Tibial nerve (tissue), 4 donors: ENCODE data around the gene SLC1A6. TPM values are rescaled to one million over a fixed set of nuclear protein-coding genes. Genes with fewer than 3 reads are reported as not detected.
"Not testable (repeated sequence)": the region's sequence is repeated elsewhere in the genome, so short reads cannot be mapped to it uniquely, and the experiment has no call there.

Source experiments
- DNase-seq, 2 donors: peaks; one replicate each; pipeline ENCODE4 v3.0.0-alpha.2; 2019; ENCODE audit warnings: low spot score in 2 of 2
- H3K27ac ChIP-seq, 4 donors: fragments of 200-600 bp; sonication (generic) in 3 of 4; one replicate each; pipeline ENCODE4 v1.5.1; 2017 to 2019; ENCODE audit warnings: mild to moderate bottlenecking in 1 of 4
- H3K27me3 ChIP-seq, 2 donors: fragments of 200-600 bp; sonication (generic) in 1 of 2; one replicate each; pipeline versions ENCODE4 v1.5.1 to v1.6.0; 2017 to 2019
- H3K36me3 ChIP-seq, 3 donors: fragments of 200-600 bp; sonication (generic); one replicate each; pipeline ENCODE4 v1.5.1; 2018 to 2019
- H3K4me1 ChIP-seq, 4 donors: fragments of 200-600 bp; sonication (generic) in 3 of 4; one replicate each; pipeline ENCODE4 v1.5.1; 2017 to 2019
- H3K4me3 ChIP-seq, 4 donors: fragments of 200-600 bp; sonication (generic) in 3 of 4; one replicate each; pipeline ENCODE4 v1.5.1; 2017 to 2019; ENCODE audit warnings: mild to moderate bottlenecking in 1 of 4, moderate library complexity in 1 of 4
- H3K9me3 ChIP-seq, 4 donors: fragments of 200-600 bp; sonication (generic) in 3 of 4; one replicate each; pipeline ENCODE4 v1.5.1; 2017 to 2019
- EP300 ChIP-seq, 2 donors: sonication (generic); formaldehyde crosslinking; IDR thresholded peaks; one replicate each; pipeline ENCODE4 v1.6.1; 2017; ENCODE audit warnings: antibody characterized with exemption in 2 of 2, mild to moderate bottlenecking in 1 of 2
- POLR2A ChIP-seq, 2 donors: fragments of 450-650 bp; IDR thresholded peaks; one replicate each; pipeline ENCODE4 v1.6.1; 2017; ENCODE audit warnings: antibody characterized with exemption in 2 of 2, mild to moderate bottlenecking in 2 of 2, moderate library complexity in 2 of 2
- WGBS, 2 donors: methylation state at CpG; one replicate each; pipeline ENCODE4 v1.1.5; 2018; 5-methylcytosine and 5-hydroxymethylcytosine counted together
- total RNA-seq, 4 donors: library from RNA; depleted of rRNA; stranded (reverse); fragments of >200 nt; gene quantifications; one replicate each; pipeline ENCODE4 v1.1.0, GENCODE V29; 2016
- TF ChIP-seq, protein P1 (sequence below), 5 experiments: fragments of 200-600 bp in 3 of 5; fragments of 450-650 bp in 2 of 5; sonication (generic) in 3 of 5; IDR thresholded peaks; one replicate each; pipeline ENCODE4 v1.5.1; 2016 to 2019; ENCODE audit warnings: antibody characterized with exemption in 5 of 5, mild to moderate bottlenecking in 3 of 5, moderate library complexity in 2 of 5

SLC1A6 gene
- total RNA-seq, 4 donors from 2014 or later = not detected

DNA sequence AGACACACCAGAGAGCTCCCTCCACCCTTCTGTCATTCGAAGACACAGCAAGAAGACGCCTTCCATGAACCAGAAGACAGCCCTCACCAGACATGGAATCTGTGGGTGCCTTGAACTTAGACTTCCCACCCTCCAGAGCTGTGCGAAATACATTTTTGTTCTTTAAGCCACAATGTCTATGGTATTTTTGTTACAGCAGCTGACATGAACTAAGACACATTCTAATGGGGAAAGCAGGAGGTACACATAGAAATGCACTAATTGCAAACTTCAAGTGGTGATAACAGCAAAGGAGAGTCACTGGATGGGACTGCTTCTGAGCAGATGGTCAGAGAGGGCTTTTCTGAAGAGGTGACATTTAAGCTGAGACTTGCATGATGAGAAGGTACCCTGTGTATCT lies 22.2 kb downstream of the SLC1A6 start:
- H3K4me1 ChIP-seq = no peaks in the 10 kb centered on the region
- H3K27ac ChIP-seq = no peak overlapping the region
- H3K4me3 ChIP-seq = no peak overlapping the region
- DNase-seq = no peak
- H3K36me3 ChIP-seq = no peaks in the 10 kb centered on the region
- H3K27me3 ChIP-seq = no peaks in the 10 kb centered on the region
- 81 to 95% methylated on average over 3 of the region's 3 CpGs for WGBS, 2 donors
- no peak for TF ChIP-seq POLR2A (IDR thresholded peaks at IDR 0.05)
- TF ChIP-seq, protein P1, sequence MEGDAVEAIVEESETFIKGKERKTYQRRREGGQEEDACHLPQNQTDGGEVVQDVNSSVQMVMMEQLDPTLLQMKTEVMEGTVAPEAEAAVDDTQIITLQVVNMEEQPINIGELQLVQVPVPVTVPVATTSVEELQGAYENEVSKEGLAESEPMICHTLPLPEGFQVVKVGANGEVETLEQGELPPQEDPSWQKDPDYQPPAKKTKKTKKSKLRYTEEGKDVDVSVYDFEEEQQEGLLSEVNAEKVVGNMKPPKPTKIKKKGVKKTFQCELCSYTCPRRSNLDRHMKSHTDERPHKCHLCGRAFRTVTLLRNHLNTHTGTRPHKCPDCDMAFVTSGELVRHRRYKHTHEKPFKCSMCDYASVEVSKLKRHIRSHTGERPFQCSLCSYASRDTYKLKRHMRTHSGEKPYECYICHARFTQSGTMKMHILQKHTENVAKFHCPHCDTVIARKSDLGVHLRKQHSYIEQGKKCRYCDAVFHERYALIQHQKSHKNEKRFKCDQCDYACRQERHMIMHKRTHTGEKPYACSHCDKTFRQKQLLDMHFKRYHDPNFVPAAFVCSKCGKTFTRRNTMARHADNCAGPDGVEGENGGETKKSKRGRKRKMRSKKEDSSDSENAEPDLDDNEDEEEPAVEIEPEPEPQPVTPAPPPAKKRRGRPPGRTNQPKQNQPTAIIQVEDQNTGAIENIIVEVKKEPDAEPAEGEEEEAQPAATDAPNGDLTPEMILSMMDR (IDR thresholded peaks at IDR 0.05) = no peak
- TF ChIP-seq EP300 (IDR thresholded peaks at IDR 0.05) = no peak
- peaks cover 0 to 70% (median 4%) of the 10 kb centered on the region in 4 donors for H3K9me3 ChIP-seq

GRCh38 chr19:14954071-14954655 lies 25.5 kb downstream of the SLC1A6 start:
- Histone ChIP-seq H3K4me1 (no peaks in the 10 kb centered on the region), H3K4me3 (no peak overlapping the region), H3K27ac (no peak overlapping the region), H3K9me3 (peaks cover 0 to 40% (median 1%) of the 10 kb centered on the region in 4 donors), H3K27me3 (no peaks in the 10 kb centered on the region), H3K36me3 (no peaks in the 10 kb centered on the region)
- 27 to 31% methylated on average over 19 to 24 of the region's 24 CpGs for WGBS, 2 donors
- no peak for DNase-seq
- TF ChIP-seq, protein P1 (IDR thresholded peaks at IDR 0.05) = no peak
- TF ChIP-seq POLR2A (IDR thresholded peaks at IDR 0.05) (no peak), EP300 (IDR thresholded peaks at IDR 0.05) (no peak)

DNA sequence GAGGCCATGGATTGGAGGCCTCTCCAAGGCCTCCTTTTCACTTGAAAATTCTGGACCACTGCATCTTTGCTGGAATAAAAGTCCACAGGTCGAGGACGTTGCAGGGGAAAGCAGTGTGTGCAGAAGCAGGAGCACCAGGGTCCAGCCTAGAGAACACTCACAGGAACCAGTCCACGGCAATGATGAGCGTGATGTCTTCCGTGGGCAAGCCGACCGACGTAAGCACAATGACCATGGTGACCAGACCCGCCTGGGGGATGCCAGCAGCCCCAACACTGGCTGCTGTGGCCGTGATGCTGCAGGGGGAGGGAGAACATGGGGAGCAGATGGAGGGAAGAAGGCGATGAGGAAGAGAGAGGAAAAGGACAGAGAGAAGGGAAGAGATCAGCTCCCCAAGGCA lies 26.9 kb downstream of the SLC1A6 start:
- Histone ChIP-seq H3K9me3 (peaks cover 0 to 26% (median 0%) of the 10 kb centered on the region in 4 donors), H3K27me3 (no peaks in the 10 kb centered on the region), H3K4me3 (no peak overlapping the region), H3K4me1 (no peaks in the 10 kb centered on the region), H3K27ac (no peak overlapping the region), H3K36me3 (no peaks in the 10 kb centered on the region)
- WGBS, 2 donors = 84% methylated on average over 11 of the region's 11 CpGs
- TF ChIP-seq EP300 (IDR thresholded peaks at IDR 0.05) = no peak
- TF ChIP-seq, protein P1 (IDR thresholded peaks at IDR 0.05) = no peak
- no peak for TF ChIP-seq POLR2A (IDR thresholded peaks at IDR 0.05)
- no peak for DNase-seq

DNA sequence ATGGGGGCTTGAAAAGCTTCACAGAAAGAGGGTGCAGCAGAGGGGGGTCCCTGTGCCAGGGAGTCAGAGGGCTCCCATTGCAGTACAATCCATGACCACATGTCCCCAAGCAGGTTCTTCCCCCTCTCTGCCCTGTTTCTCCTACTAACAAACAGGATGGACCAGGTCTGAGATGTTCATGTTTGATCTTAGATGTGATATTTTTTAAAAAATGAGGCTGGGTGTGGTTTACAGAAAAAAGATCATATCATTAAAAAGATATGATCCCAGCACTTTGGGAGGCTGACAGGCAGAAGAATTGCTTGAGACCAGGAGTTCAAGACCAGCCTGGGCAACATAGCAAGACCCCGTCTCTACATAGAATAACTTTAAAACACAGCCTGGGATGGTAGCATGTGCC lies 29.2 kb downstream of the SLC1A6 start:
- Histone ChIP-seq H3K27me3 (no peaks in the 10 kb centered on the region), H3K9me3 (peaks cover 0 to 7% (median 0%) of the 10 kb centered on the region in 4 donors), H3K4me1 (no peaks in the 10 kb centered on the region), H3K36me3 (no peaks in the 10 kb centered on the region), H3K27ac (no peak overlapping the region), H3K4me3 (no peak overlapping the region)
- WGBS, 2 donors = 79 to 100% methylated on average over 1 of the region's 1 CpG
- TF ChIP-seq EP300 (IDR thresholded peaks at IDR 0.05) = no peak
- no peak for TF ChIP-seq POLR2A (IDR thresholded peaks at IDR 0.05)
- TF ChIP-seq, protein P1 (IDR thresholded peaks at IDR 0.05) = no peak
- DNase-seq = no peak

GRCh38 chr19:14949876-14950275 lies 29.8 kb downstream of the SLC1A6 start:
- no peak for TF ChIP-seq POLR2A (IDR thresholded peaks at IDR 0.05)
- Histone ChIP-seq H3K4me1 (no peaks in the 10 kb centered on the region), H3K27me3 (no peaks in the 10 kb centered on the region), H3K36me3 (no peaks in the 10 kb centered on the region), H3K9me3 (peaks cover 0 to 7% (median 0%) of the 10 kb centered on the region in 4 donors), H3K4me3 (no peak overlapping the region), H3K27ac (no peak overlapping the region)
- DNase-seq = no peak
- WGBS, 2 donors = 59 to 61% methylated on average over 8 of the region's 8 CpGs

DNA sequence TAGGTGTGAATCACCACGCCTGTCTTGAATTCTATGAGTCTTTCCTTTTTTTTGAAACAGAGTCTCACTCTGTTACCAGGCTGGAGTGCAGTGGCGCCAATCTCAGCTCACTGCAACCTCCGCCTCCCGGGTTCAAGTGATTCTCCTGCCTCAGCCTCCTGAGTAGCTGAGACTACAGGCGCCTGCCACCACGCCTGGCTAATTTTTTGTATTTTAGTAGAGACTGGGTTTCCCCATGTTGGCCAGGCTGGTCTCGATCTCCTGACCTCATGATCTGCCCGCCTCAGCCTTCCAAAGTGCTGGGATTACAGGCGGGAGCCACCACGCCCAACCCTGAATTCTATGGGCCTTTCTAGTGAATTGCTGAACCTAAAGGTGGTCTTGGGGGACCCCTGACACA lies 30.3 kb downstream of the SLC1A6 start:
- DNase-seq, H3K27me3 ChIP-seq, H3K4me3 ChIP-seq, H3K9me3 ChIP-seq, H3K4me1 ChIP-seq, H3K36me3 ChIP-seq, H3K27ac ChIP-seq: not testable (repeated sequence)
- 85 to 86% methylated on average over 10 of the region's 10 CpGs for WGBS, 2 donors
